Activated T-helper 2 cell treated with anti-CD3 and anti-CD28 coated beads, Interferon-gamma antibody, Interleukin-2, Interleukin-4, amounts not matched to agents 10 μg/mL and 5 μg/mL and 100 μg/mL, durations not matched to agents 14 hours and 24 hours and 36 hours (primary cell): ENCODE data around the gene BMPR1B. TPM values are rescaled to one million over a fixed set of nuclear protein-coding genes. Genes with fewer than 3 reads are reported as not detected.

ENCODE experiments used
- DNase-seq: peaks from one replicate; pipeline ENCODE4 v3.0.0; 2021; ENCODE audit warnings: low spot score
- H3K27ac Mint-ChIP-seq: one replicate; pipeline ENCODE4 v1.8.0; 2021; ENCODE audit warnings: mixed read lengths
- H3K27me3 Mint-ChIP-seq: one replicate; pipeline ENCODE4 v1.8.0; 2021; ENCODE audit warnings: low read depth, mixed read lengths
- H3K36me3 Mint-ChIP-seq: one replicate; pipeline ENCODE4 v1.8.0; 2021; ENCODE audit warnings: low read depth, mixed read lengths
- H3K4me1 Mint-ChIP-seq: one replicate; pipeline ENCODE4 v1.8.0; 2021; ENCODE audit warnings: low read depth, mixed read lengths
- H3K4me3 Mint-ChIP-seq: one replicate; pipeline ENCODE4 v1.8.0; 2021; ENCODE audit warnings: low read depth, mild to moderate bottlenecking, moderate library complexity, mixed read lengths
- H3K9me3 Mint-ChIP-seq: one replicate; pipeline ENCODE4 v1.8.0; 2021; ENCODE audit warnings: mixed read lengths
- intact Hi-C: fragments of 100-400 bp; cut with micrococcal nuclease; formaldehyde crosslinking; loops from one replicate; pipeline ENCODE4 v1.15.1; 2023
- total RNA-seq: library from RNA; stranded (reverse); gene quantifications from 2 replicates; pipeline ENCODE4 v1.2.3, GENCODE V29; 2022

BMPR1B gene
- total RNA-seq, 1 donor from 2014 or later = not detected

DNA sequence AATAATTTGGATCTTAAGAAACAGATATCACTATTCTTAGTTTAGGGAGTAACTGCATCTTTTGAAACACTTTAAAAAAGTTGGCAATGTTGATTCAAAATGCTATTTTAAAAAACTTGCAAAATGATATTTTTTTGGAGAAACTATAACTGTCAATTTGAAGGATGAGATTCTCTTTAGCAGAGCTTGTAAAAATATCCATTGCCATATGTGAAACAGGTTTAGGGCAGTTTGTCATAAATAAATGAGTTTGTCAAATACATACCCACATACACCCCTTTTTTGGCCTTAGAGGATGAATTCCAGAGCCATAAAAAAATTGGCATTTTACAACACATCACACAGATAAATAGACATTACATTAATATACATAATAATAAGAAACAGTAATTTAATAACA, 174.6 kb downstream of the BMPR1B start:
- peaks cover 5% of the 10 kb centered on the region for H3K27me3 Mint-ChIP-seq
- no peaks in the 10 kb centered on the region for H3K9me3 Mint-ChIP-seq
- no peaks in the 10 kb centered on the region for H3K36me3 Mint-ChIP-seq
- no peak for DNase-seq
- H3K4me3 Mint-ChIP-seq = no peak overlapping the region
- no peaks in the 10 kb centered on the region for H3K4me1 Mint-ChIP-seq
- no peak overlapping the region for H3K27ac Mint-ChIP-seq
- intact Hi-C loops = no loop called here

DNA sequence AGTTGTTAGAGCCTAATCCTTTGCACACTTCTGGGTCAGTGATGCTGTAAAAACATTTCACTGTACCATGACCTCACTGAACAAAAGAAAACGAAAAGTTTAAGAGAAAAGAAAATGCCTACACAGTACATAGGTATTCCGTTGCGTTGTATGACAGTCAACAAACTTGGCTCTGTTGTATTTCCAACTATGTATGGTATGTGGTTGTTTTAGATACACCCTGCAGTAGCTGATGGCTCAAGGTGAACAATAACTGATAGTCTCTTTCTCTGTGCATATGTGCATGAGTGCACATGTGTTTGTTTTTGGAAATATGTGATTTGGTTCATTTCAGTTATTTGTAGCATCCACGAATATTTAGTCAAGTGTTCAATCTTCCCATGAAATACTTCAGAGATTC, 176.0 kb downstream of the BMPR1B start:
- Mint-ChIP-seq H3K27me3 (peaks cover 2% of the 10 kb centered on the region), H3K27ac (no peak overlapping the region), H3K4me3 (no peak overlapping the region), H3K36me3 (no peaks in the 10 kb centered on the region), H3K9me3 (no peaks in the 10 kb centered on the region), H3K4me1 (no peaks in the 10 kb centered on the region)
- intact Hi-C loops = no loop called here
- no peak for DNase-seq

DNA sequence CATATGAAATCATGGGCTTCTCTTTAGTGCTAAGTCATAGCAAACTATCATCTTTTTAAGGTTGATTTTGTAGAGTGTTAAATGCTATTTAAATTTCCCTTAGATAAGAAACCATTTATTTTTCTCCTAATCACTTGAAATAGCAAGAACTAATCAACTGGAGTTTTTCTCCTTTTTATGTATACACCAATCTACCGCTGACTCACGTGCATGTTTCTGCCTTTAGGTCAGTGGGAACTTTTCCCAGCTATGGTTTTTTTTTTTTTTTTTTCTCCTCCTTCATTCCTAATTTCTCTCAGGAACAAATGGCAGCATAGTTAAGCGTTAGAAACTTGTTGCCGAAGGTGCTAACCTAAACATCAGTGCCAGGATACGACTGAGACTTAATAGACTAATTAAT, 176.4 kb downstream of the BMPR1B start:
- intact Hi-C loops = no loop called here
- Mint-ChIP-seq H3K4me1 (no peaks in the 10 kb centered on the region), H3K4me3 (no peak overlapping the region), H3K36me3 (no peaks in the 10 kb centered on the region), H3K27me3 (peaks cover 2% of the 10 kb centered on the region), H3K27ac (no peak overlapping the region), H3K9me3 (no peaks in the 10 kb centered on the region)
- no peak for DNase-seq

DNA sequence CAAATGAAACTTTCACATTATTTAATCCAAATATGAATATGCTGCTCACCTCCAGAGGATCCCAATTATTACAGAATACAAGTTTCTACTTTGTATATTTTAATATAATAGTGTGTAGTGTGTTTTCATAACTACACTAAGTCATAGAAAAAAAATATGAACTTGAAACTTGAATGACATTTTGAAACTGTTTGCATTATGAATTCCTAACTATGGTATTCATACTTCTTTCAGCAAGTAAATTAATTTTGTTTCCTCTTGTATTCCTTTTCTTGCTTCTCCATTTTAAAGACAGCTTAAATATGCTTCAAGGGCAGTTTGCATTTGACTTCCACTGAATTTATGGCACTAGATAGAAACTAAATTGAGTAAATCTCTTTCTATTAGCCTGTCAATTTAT, 177.1 kb downstream of the BMPR1B start:
- Mint-ChIP-seq H3K27me3 (no peaks in the 10 kb centered on the region), H3K9me3 (no peaks in the 10 kb centered on the region), H3K36me3 (no peaks in the 10 kb centered on the region), H3K4me3 (no peak overlapping the region), H3K27ac (no peak overlapping the region), H3K4me1 (no peaks in the 10 kb centered on the region)
- intact Hi-C loops = no loop called here
- DNase-seq = no peak

DNA sequence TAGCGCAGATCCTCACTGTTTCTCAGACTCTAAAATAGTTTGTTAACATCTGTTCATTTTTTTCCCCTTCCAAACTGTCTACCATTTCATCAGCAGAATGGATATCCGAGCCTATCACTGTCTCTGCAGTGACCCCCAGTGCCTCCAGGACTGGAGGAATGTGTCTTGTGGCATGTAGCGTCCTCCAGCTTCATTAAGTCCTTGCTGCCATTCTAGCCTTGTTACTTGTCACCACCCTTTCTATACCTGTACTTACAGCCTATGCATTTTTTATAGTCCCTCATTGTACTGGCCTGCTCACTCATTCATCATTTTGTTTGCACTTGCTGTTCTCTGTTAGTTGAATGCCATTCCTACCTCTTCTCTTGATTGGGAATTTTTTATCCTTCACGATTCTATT, 179.1 kb downstream of the BMPR1B start:
- Mint-ChIP-seq H3K4me1 (no peaks in the 10 kb centered on the region), H3K4me3 (no peak overlapping the region), H3K36me3 (no peaks in the 10 kb centered on the region), H3K27ac (no peak overlapping the region), H3K27me3 (no peaks in the 10 kb centered on the region), H3K9me3 (no peaks in the 10 kb centered on the region)
- no peak for DNase-seq
- intact Hi-C loops = no loop called here

DNA sequence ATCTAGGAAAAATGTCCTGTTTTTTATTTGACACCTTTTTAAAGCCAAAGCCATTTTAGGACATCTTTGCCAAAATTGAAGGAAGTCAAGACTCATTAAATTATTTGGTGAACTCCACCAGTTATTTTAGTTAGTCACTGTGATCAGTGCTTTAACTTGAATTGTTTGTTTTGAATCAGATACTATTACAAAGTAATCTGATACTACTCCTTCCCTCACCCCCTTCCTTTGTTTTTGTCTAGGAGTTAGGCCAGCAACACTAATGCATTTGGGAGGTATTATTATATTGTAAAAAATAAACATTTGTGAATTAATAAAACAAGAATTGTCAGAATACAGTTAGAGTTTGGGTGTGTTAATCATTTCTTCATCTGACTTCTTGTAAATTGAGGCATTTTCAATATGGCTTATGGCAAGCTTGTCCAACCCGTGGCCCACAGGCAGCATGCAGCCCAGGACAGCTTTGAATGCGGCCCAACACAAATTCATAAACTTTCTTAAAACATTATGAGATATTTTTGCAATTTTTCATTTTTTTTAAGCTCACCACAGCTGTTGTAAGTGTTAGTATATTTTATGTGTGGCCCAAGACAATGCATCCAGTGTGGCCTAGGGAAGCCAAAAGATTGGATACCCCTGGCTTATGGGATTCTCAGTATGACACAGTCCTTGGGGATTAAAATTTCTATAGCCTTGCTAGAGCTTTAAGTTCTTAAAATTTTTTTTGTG, 182.2 kb downstream of the BMPR1B start:
- no peaks in the 10 kb centered on the region for H3K4me1 Mint-ChIP-seq
- intact Hi-C loops = no loop called here
- H3K27ac Mint-ChIP-seq = no peak overlapping the region
- no peak for DNase-seq
- H3K27me3 Mint-ChIP-seq = no peaks in the 10 kb centered on the region
- H3K9me3 Mint-ChIP-seq = no peaks in the 10 kb centered on the region
- H3K4me3 Mint-ChIP-seq = no peak overlapping the region
- H3K36me3 Mint-ChIP-seq = no peaks in the 10 kb centered on the region

DNA sequence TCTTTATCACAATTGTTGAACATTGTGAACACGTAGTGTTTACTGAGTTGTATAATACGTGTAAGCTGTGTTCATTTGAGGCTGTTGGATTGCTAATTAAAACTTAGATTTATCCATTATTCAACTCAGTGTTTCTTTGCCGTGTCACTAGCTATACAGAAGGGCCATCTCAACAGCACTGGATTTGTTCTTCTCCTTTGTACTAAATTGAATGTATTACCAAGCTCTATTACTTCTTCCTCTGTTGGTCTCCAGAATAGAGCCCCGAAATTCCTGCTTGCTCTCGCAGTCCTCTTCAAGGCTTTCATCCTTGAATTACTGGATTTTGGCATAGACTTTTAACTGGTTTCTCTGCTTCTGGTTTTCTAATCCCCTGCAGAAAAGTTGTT, 182.8 kb downstream of the BMPR1B start:
- Mint-ChIP-seq H3K27ac (no peak overlapping the region), H3K4me3 (no peak overlapping the region), H3K9me3 (no peaks in the 10 kb centered on the region), H3K27me3 (no peaks in the 10 kb centered on the region), H3K36me3 (no peaks in the 10 kb centered on the region), H3K4me1 (no peaks in the 10 kb centered on the region)
- DNase-seq = no peak
- intact Hi-C loops = no loop called here

DNA sequence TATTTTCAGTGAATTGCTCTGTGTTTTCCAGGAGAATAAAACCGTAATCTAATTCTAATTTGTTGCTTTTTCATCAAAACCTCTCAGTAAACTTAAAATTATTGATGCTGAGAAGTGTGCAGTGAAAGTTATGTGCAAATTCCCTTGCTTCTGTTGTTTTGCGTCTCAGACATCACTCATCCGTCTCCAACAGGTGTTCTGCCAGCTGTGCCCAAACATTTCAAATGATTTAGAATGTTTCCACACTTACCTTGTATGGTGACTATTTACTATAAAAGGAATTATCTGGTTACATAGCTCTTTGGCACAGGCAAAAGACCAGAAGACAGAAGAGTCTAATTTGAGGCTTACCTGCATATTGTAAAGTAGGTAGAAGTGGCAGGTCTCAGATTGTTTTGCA, 184.0 kb downstream of the BMPR1B start:
- no peak for DNase-seq
- Mint-ChIP-seq H3K36me3 (no peaks in the 10 kb centered on the region), H3K4me1 (no peaks in the 10 kb centered on the region), H3K27me3 (no peaks in the 10 kb centered on the region), H3K4me3 (no peak overlapping the region), H3K27ac (no peak overlapping the region), H3K9me3 (no peaks in the 10 kb centered on the region)
- intact Hi-C loops = no loop called here

DNA sequence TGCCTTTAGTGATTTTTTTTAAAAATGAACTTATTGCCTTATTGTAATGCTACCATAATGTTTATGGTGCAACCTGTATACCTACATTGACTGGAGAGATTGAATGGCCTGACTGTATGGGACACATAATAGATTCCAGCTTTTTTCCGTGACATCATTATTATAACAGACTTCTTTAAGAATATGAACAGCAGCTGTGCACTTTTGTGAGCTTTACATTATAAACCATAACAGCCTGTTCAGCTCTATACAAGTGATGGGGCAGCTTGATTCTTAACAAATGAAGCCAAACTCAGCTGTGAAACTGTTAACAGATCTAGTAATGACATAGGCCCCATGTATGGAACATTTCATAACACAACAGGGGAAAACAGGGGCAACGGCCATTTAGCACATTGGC, 187.0 kb downstream of the BMPR1B start:
- Mint-ChIP-seq H3K4me3 (no peak overlapping the region), H3K36me3 (no peaks in the 10 kb centered on the region), H3K9me3 (no peaks in the 10 kb centered on the region), H3K27ac (no peak overlapping the region), H3K4me1 (no peaks in the 10 kb centered on the region), H3K27me3 (no peaks in the 10 kb centered on the region)
- DNase-seq = no peak
- intact Hi-C loops = no loop called here

DNA sequence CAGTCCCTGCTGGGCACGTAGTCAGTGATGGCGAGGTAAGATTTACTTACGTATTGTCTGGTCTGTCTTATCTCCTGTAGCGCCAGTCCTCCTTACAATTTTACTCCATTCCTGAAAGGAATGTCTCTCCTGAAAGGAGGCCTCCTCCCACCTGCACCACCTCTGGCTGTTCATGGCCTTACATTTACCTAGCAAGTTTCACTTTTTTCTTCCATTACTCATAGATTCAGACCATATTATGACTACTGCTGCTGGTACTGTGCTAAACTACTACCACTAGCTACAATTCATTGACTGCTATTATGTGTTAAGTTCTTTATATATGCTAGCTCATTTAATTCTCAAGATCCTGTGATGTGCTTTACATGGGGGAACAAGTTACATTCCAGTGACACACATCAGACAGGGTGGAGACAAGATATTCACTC, 189.9 kb downstream of the BMPR1B start:
- no peak overlapping the region for H3K4me3 Mint-ChIP-seq
- H3K27me3 Mint-ChIP-seq = no peaks in the 10 kb centered on the region
- DNase-seq = no peak
- H3K27ac Mint-ChIP-seq = no peak overlapping the region
- intact Hi-C loops = no loop called here
- H3K4me1 Mint-ChIP-seq = no peaks in the 10 kb centered on the region
- H3K9me3 Mint-ChIP-seq = no peaks in the 10 kb centered on the region
- H3K36me3 Mint-ChIP-seq = no peaks in the 10 kb centered on the region

DNA sequence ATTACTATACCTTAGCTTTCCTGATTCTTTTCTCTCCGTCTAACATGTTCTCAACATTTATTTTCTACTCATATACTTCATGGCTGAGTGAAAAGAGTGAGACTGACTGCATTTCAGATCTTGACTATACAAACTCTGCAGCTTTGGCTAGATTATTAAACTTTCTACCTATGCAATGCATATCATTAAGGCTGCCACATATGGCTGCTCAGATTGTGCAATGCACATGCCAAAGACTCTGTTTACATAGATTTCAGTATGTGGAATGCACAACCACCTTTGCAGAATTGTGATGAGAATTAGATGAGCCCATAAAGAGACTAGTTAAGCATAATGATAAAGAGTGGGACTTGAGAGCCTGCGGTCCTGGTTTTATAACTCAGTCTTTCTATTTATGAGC, 196.5 kb downstream of the BMPR1B start:
- Mint-ChIP-seq H3K9me3 (no peaks in the 10 kb centered on the region), H3K27me3 (no peaks in the 10 kb centered on the region), H3K4me3 (no peak overlapping the region), H3K4me1 (no peaks in the 10 kb centered on the region), H3K27ac (no peak overlapping the region), H3K36me3 (no peaks in the 10 kb centered on the region)
- no peak for DNase-seq
- intact Hi-C loops = no loop called here

DNA sequence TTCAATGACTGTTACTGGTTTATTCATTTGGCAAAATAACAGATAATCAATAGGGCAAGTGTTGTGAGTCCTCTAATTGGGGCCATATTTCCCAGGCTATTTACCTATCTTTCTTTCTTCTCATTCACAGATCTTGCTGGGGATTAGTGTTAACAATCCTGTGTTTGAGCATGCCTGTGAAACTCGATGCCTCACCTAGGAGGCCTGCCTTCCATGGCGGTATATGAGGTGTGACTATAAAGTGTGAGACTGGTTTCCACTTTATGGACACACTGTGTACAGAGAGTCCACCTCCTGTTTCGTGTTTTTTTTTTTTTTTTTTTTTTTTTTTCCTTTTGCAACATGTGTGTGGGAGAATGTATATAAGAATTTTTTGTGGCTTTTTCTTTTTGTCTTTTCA, 199.3 kb downstream of the BMPR1B start:
- no peaks in the 10 kb centered on the region for H3K4me1 Mint-ChIP-seq
- no peak overlapping the region for H3K4me3 Mint-ChIP-seq
- no peak overlapping the region for H3K27ac Mint-ChIP-seq
- intact Hi-C loops = no loop called here
- no peaks in the 10 kb centered on the region for H3K27me3 Mint-ChIP-seq
- H3K9me3 Mint-ChIP-seq = no peaks in the 10 kb centered on the region
- H3K36me3 Mint-ChIP-seq = no peaks in the 10 kb centered on the region
- no peak for DNase-seq

DNA sequence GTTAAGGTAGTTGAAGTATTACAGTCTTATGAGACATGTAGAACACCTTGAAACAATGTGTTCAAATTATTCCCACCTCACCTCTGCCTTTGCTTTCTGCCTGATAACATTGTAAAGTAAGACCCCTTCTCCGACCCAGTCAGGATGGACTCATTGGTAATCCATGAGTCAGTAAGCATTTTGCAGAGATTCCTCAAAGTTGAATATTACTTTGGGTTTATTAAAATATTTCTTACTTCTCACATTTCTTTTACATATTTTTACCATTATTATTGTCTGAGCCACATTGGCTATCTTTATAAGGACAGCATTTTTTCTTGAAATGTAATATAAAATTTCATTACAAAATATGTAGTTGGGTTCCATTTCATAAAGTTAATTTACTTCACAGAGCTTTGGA, 201.6 kb downstream of the BMPR1B start:
- no peak for DNase-seq
- intact Hi-C loops = no loop called here
- H3K4me1 Mint-ChIP-seq = no peaks in the 10 kb centered on the region
- H3K9me3 Mint-ChIP-seq = no peaks in the 10 kb centered on the region
- no peak overlapping the region for H3K4me3 Mint-ChIP-seq
- no peaks in the 10 kb centered on the region for H3K36me3 Mint-ChIP-seq
- H3K27ac Mint-ChIP-seq = no peak overlapping the region
- no peaks in the 10 kb centered on the region for H3K27me3 Mint-ChIP-seq

DNA sequence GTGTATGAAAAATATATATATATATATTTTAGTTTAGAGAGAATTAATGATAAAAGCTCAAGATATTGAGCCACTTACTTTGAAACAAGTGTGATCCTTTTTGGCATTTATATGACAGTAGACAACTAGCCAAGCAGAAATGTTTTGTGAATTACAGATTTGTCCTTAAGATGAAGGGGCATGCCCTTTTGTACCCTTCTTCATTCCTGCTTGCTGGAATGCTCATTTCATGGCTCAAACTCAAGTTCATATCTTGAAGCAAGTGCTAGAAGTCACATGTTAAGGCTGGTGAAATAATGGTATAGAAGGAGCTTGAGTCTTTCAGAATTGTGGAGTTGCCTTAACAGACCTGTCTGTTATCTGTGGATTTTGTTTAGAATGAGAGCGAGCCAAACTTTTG, 203.0 kb downstream of the BMPR1B start:
- Mint-ChIP-seq H3K27ac (no peak overlapping the region), H3K27me3 (no peaks in the 10 kb centered on the region), H3K4me3 (no peak overlapping the region), H3K9me3 (no peaks in the 10 kb centered on the region), H3K4me1 (no peaks in the 10 kb centered on the region), H3K36me3 (no peaks in the 10 kb centered on the region)
- no peak for DNase-seq
- intact Hi-C loops = no loop called here
